Stomach smooth muscle (tissue), 2 donors: ENCODE results near the gene RASGEF1B.

ENCODE experiments used
- H3K27ac ChIP-seq: one replicate; pipeline ENCODE4 v1.7.0; 2013; ENCODE audit warnings: mild to moderate bottlenecking, low read length, inconsistent platforms
- H3K27me3 ChIP-seq, 2 donors: one replicate each; pipeline ENCODE4 v1.7.0; 2013; ENCODE audit warnings: low read length in 2 of 2; ENCODE audit not compliant: insufficient read depth in 2 of 2, control insufficient read depth in 1 of 2
- H3K36me3 ChIP-seq, 2 donors: one replicate each; pipeline ENCODE4 v1.7.0; 2013; ENCODE audit warnings: low read length in 2 of 2; ENCODE audit not compliant: control insufficient read depth in 2 of 2, insufficient read depth in 2 of 2
- H3K4me1 ChIP-seq: one replicate; pipeline ENCODE4 v1.7.0; 2013; ENCODE audit warnings: low read length; ENCODE audit not compliant: control insufficient read depth, insufficient read depth
- H3K4me3 ChIP-seq, 2 donors: one replicate each; pipeline ENCODE4 v1.7.0; 2013; ENCODE audit warnings: low read length in 2 of 2
- H3K9ac ChIP-seq, 2 donors: one replicate each; pipeline ENCODE4 v1.7.0; 2013; ENCODE audit warnings: low read length in 2 of 2, mild to moderate bottlenecking in 1 of 2
- H3K9me3 ChIP-seq, 2 donors: one replicate each; pipeline ENCODE4 v1.7.0; 2013; ENCODE audit warnings: low read length in 2 of 2; ENCODE audit not compliant: control insufficient read depth in 2 of 2
- donor health status: healthy.
- donor health status: Pancreatic carcinoma.

The RASGEF1B gene

DNA sequence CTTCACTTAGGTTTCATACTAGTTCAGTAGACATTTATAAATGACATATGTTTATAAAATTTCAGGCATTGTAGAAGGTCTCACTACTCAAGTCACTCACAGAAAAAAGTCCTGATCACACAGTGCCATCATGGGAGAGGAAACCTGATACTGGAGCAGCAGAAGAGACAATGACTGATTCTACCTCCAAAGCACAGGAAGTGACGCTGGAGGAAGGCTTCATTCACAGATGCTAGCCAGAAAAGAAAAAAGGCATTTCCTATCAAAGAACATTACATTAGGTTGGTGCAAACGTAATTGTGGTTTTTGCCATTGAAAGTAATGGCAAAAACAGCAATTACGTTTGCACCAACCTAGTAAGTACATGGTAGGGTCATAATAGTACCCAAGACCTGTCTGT, 79.5 kb downstream of the RASGEF1B start:
- no peaks in the 10 kb centered on the region for H3K27me3 ChIP-seq
- H3K4me1 ChIP-seq, result no peaks in the 10 kb centered on the region
- no peak overlapping the region for H3K4me3 ChIP-seq

GRCh38 chr4:81389720-81390119, 82.0 kb downstream of the RASGEF1B start:
- no peaks in the 10 kb centered on the region for H3K36me3 ChIP-seq
- H3K9ac ChIP-seq, result no peak overlapping the region
- no peak overlapping the region for H3K4me3 ChIP-seq
- H3K27ac ChIP-seq, result no peak overlapping the region
- no peaks in the 10 kb centered on the region for H3K27me3 ChIP-seq
- H3K4me1 ChIP-seq, result no peaks in the 10 kb centered on the region
- no peaks in the 10 kb centered on the region for H3K9me3 ChIP-seq

More for the DNA sequence above, 79.5 kb downstream of the RASGEF1B start:
- Histone ChIP-seq H3K9ac (no peak overlapping the region), H3K36me3 (no peaks in the 10 kb centered on the region), H3K9me3 (no peaks in the 10 kb centered on the region), H3K27ac (no peak overlapping the region)

DNA sequence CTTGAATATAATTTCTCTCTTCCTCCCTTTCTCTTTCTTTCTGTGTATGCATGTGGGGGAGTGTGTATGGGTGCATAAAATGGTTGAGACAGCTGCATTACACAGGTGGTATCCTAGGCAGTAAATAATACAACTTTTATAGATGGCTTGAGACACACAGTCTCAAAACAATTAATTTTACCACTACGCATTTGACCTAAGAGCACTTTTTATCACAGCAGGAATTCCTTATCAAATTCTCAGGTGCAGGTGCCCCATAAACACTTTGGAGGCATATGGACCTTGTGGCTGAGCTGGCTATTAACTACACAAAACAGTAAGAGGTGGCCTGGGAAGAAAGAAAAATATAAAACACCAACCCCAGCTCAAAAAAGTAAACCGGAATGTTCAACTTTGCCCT, 91.3 kb downstream of the RASGEF1B start:
- H3K27me3 ChIP-seq, result no peaks in the 10 kb centered on the region
- H3K4me3 ChIP-seq, result no peak overlapping the region
- no peak overlapping the region for H3K27ac ChIP-seq
- no peak overlapping the region for H3K9ac ChIP-seq
- H3K4me1 ChIP-seq, result no peaks in the 10 kb centered on the region
- no peaks in the 10 kb centered on the region for H3K9me3 ChIP-seq
- H3K36me3 ChIP-seq, result no peaks in the 10 kb centered on the region

DNA sequence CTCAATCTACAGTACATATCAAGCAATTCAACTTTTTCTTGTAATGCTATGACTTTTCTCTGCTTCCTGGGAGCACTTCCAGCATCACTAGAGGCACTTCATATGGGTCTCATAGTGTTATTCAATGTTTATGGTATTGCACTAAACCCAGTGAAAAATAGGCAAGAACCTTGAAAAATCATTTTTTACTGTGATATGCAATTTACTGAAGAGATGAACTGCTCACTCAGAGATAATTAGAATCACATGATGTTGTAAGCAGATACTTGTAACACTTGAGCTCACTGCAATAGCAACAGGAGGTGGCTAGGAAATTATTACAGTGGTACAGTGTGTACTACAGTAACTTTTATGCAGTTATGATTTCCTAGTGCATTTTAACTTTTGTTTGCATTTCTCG, 93.3 kb downstream of the RASGEF1B start:
- H3K9me3 ChIP-seq, result no peaks in the 10 kb centered on the region
- no peak overlapping the region for H3K4me3 ChIP-seq
- H3K27me3 ChIP-seq, result no peaks in the 10 kb centered on the region
- H3K36me3 ChIP-seq, result no peaks in the 10 kb centered on the region
- H3K9ac ChIP-seq, result no peak overlapping the region
- H3K27ac ChIP-seq, result no peak overlapping the region
- no peaks in the 10 kb centered on the region for H3K4me1 ChIP-seq

DNA sequence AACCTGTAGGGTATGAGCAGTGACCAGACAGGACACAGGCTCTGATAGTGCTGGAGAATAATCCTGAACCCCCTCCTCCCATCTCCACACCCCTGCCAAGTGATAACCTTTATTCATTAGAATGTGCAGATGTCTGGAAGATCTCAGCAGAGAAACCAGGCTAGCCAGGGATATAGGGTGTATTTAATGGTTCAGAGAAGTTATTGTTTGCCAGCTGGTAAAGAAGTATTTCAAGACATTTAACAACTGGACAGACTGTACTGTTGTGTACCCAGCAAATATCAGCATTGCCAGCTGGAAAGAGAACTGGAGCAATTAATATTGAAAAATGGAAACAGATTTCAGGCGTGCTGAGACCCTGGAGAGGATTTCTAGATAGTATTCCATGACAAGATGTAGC, 94.5 kb downstream of the RASGEF1B start:
- no peak overlapping the region for H3K27ac ChIP-seq
- H3K4me3 ChIP-seq, result no peak overlapping the region
- no peaks in the 10 kb centered on the region for H3K36me3 ChIP-seq
- H3K9me3 ChIP-seq, result no peaks in the 10 kb centered on the region
- no peak overlapping the region for H3K9ac ChIP-seq
- H3K27me3 ChIP-seq, result no peaks in the 10 kb centered on the region
- no peaks in the 10 kb centered on the region for H3K4me1 ChIP-seq

DNA sequence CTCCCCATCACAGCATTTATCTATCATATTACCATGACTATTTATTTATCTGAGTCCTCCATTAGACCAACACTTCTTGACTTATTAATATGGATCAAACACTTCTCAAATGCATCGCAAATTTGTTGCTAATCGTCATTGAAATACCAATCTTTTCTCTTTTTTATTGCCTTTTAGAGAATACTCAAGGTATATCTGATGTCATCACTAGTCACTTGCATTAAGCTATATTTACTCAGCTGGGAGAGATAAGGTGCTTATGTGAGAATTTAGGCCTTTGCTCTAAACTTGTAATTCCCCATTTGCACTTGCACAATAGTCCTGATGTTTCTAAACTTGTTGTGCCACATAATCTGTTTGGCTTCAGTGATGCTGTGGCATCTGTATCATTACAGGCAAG, 95.0 kb downstream of the RASGEF1B start:
- no peaks in the 10 kb centered on the region for H3K4me1 ChIP-seq

More for the DNA sequence above, 95.0 kb downstream of the RASGEF1B start:
- H3K9me3 ChIP-seq, result no peaks in the 10 kb centered on the region
- H3K27me3 ChIP-seq, result no peaks in the 10 kb centered on the region
- no peak overlapping the region for H3K9ac ChIP-seq
- no peak overlapping the region for H3K27ac ChIP-seq
- H3K4me3 ChIP-seq, result no peak overlapping the region
- H3K36me3 ChIP-seq, result no peaks in the 10 kb centered on the region
